ENCODE results near the gene MED12L. TPM values are rescaled to one million over a fixed set of nuclear protein-coding genes. Genes with fewer than 3 reads are reported as not detected.

Gene MED12L
- total RNA-seq, 2 donors from 2014 or later, result 4.4 to 5.8 TPM

- Mint-ChIP-seq H3K4me3 (no peak overlapping the region), H3K36me3 (ENCODE audit: insufficient read depth in 2 of 2) (no peaks in the 10 kb centered on the region), H3K9me3 (no peaks in the 10 kb centered on the region), H3K4me1 (ENCODE audit: low read depth) (no peaks in the 10 kb centered on the region), H3K27me3 (ENCODE audit: low read depth) (no peaks in the 10 kb centered on the region), H3K27ac (no peak overlapping the region)
- no peak for ATAC-seq (replicated peaks in 1 of 2)
- no peak for DNase-seq
Observed at GRCh38 chr3:151421938-151422337, 336.5 kb downstream of the MED12L start.

DNA sequence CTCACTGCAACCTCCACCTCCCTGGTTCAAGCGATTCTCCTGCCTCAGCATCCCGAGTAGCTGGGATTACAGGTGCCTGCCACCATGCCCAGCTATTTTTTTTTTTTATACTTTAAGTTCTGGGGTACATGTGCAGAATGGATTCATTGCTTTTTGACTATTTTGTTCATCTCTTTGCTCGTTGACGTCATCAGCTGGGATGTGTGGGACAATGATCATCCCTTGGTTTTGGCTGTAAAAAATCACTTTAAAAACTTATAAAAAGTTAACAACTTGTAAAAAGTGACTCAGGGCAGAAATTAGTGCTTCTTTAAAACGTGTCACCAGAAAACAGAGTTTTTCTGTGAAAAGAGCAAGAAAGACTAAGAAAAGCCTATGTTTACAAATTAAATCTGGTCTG is 337.6 kb downstream of the MED12L start:
- Mint-ChIP-seq H3K27ac (no peak overlapping the region), H3K9me3 (no peaks in the 10 kb centered on the region), H3K4me1 (ENCODE audit: low read depth) (no peaks in the 10 kb centered on the region), H3K36me3 (ENCODE audit: insufficient read depth in 2 of 2) (no peaks in the 10 kb centered on the region), H3K27me3 (ENCODE audit: low read depth) (no peaks in the 10 kb centered on the region), H3K4me3 (no peak overlapping the region)
- ATAC-seq (replicated peaks in 1 of 2) (no peak), DNase-seq (no peak)

GRCh38 chr3:151425627-151426340 is 340.3 kb downstream of the MED12L start:
- Mint-ChIP-seq H3K27ac (no peak overlapping the region), H3K9me3 (peaks cover 0 to under 1% of the 10 kb centered on the region in 2 donors), H3K4me3 (no peak overlapping the region), H3K36me3 (ENCODE audit: insufficient read depth in 2 of 2) (peaks cover 0 to under 1% of the 10 kb centered on the region in 2 donors), H3K4me1 (ENCODE audit: low read depth) (no peaks in the 10 kb centered on the region), H3K27me3 (ENCODE audit: low read depth) (no peaks in the 10 kb centered on the region)
- no peak for ATAC-seq (replicated peaks in 1 of 2)
- no peak for DNase-seq

DNA sequence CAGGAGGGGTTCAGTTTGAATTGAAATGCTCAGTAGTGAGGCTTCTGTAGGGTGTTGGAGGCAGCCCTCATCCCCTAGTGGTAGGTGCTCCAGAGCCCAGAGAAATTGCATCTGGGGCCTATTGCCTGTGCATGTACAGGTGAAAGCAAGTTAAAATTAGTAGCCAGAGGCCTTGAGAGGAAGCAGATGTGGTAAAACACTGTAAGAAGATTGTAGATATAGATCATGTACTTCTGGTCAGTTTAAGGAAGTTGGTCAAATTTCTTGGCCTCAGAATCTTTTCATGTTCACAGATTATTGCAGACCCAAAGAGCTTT is 340.8 kb downstream of the MED12L start:
- H3K27ac Mint-ChIP-seq, result no peak overlapping the region
- DNase-seq (no peak), ATAC-seq (replicated peaks in 1 of 2) (no peak)
- H3K4me3 Mint-ChIP-seq, result no peak overlapping the region
- H3K4me1 Mint-ChIP-seq (ENCODE audit: low read depth), result no peaks in the 10 kb centered on the region
- H3K27me3 Mint-ChIP-seq (ENCODE audit: low read depth), result no peaks in the 10 kb centered on the region
- H3K36me3 Mint-ChIP-seq (ENCODE audit: insufficient read depth in 2 of 2), result peaks cover 0 to 2% of the 10 kb centered on the region in 2 donors
- H3K9me3 Mint-ChIP-seq, result peaks cover 0 to 1% of the 10 kb centered on the region in 2 donors

DNA sequence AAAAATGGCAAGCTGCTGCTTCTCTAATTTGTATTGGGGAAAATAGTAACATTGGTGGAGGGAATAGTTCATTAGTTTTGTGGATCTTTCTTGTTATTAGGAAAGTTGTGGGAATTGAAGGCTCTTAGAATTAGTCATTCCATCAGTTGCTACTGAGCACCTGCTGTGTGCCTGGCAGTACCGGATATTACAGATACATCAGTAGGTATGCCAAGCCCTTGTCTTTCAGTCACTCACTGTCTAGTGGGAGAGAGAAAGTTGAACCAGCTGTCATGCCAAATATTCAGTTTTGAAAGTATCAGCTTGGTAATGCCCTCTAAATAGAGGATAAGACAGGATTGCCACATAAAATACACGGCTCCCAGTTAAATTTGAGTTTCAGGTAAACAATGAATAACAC is 342.9 kb downstream of the MED12L start:
- H3K36me3 Mint-ChIP-seq (ENCODE audit: insufficient read depth in 2 of 2), result peaks cover 0 to 2% of the 10 kb centered on the region in 2 donors
- H3K4me3 Mint-ChIP-seq, result no peak overlapping the region
- H3K4me1 Mint-ChIP-seq (ENCODE audit: low read depth), result no peaks in the 10 kb centered on the region
- H3K27me3 Mint-ChIP-seq (ENCODE audit: low read depth), result no peaks in the 10 kb centered on the region
- no peak overlapping the region for H3K27ac Mint-ChIP-seq
- DNase-seq, result no peak
- H3K9me3 Mint-ChIP-seq, result peaks cover 0 to 1% of the 10 kb centered on the region in 2 donors
- ATAC-seq (replicated peaks in 1 of 2), result no peak

DNA sequence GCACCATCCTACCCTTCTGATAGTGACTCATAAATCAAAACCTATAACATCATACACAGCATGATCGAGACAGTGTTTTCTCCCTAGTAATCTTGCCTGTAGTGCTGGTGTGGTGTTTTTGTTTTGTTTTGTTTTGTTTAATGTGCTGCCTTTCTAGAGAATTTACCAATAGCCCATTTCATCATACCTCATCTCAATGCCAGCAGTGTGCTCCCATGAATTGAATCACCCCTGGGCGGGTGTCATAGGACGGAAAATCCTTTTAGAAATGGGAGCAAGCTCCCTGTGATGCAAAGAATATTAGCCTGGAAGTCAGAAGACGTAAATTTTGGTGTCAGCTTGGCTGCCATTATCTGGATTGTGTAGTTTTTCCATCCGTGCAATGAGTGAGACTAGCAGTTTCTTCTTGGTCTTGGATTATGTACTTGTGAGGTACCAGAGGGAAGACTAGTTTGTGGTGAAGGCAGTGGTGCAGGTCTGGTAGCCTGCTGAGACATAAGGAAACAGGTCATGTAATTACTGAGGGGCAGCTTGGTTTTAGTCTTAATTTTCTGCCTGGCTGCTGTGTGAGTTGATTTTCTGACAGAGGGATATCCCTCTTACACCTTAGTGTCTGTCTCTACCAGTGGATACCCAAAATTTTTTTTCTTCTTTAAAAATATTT is 345.5 kb downstream of the MED12L start:
- Mint-ChIP-seq H3K9me3 (peaks cover 0 to 1% of the 10 kb centered on the region in 2 donors), H3K27me3 (ENCODE audit: low read depth) (no peaks in the 10 kb centered on the region), H3K4me3 (no peak overlapping the region), H3K27ac (no peak overlapping the region), H3K36me3 (ENCODE audit: insufficient read depth in 2 of 2) (peaks cover 0 to 2% of the 10 kb centered on the region in 2 donors), H3K4me1 (ENCODE audit: low read depth) (no peaks in the 10 kb centered on the region)
- peak in 1 of 2 donors; percentile 53 for ATAC-seq (replicated peaks in 1 of 2)
- DNase-seq, result no peak

DNA sequence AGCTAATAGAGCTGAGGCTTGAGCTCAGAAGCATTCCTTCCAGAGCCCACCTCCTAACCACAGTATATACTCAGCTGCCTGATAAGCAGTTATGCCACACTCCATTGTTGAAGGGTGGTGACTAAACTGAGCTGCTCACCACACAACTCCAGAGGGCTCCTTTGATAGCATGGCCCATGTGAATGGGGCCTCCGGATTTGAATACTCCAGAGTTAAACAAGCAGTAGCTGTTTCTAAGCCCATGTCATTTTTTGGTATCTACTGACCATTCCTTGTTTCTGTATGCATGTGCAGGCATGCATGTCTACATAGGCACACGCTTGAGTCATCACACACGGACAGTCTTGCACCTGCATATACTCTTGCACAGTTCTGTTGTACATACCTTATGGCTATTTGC is 346.5 kb downstream of the MED12L start:
- no peak for ATAC-seq (replicated peaks in 1 of 2)
- Mint-ChIP-seq H3K27ac (no peak overlapping the region), H3K9me3 (peaks cover 0 to 1% of the 10 kb centered on the region in 2 donors)

DNA sequence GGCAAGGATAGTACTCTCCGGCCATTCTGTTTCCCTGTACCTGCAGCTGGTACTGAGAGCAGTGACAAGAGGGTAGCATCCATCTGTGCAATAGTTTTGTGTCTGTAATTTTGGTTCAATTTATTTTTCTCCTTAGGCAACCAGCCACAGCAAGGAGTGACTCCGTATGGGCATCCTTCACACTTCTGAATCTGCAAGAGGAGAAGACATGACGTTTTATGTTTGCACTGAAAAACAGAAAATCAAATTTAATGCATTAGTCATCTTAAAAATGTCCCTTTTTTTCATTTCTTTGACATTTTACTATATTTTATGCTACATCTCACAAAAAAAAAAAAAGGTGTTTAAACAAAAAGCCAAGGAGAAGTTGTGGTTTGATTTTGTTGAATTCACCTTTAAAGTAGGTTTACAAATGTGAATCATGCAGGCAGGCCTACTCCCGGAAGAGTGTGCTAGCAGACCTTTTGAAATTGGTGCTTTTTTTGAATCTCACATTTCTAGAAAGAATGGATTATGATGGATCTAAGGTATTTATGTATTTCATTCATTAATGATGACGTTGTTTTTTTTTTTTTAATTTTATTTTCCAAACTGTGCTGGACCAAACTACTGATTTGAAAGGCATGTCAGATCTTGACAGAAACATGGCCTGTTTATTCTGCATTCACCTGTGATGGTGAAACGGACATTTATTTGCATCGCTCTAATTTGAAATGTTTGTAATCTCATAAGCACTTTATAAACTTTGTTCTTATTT is 347.3 kb downstream of the MED12L start:
- DNase-seq (no peak), ATAC-seq (replicated peaks in 1 of 2) (no peak)
- peaks cover 0 to 1% of the 10 kb centered on the region in 2 donors for H3K9me3 Mint-ChIP-seq
- H3K27me3 Mint-ChIP-seq (ENCODE audit: low read depth), result no peaks in the 10 kb centered on the region
- no peak overlapping the region for H3K27ac Mint-ChIP-seq
- H3K4me1 Mint-ChIP-seq (ENCODE audit: low read depth), result no peaks in the 10 kb centered on the region
- H3K36me3 Mint-ChIP-seq (ENCODE audit: insufficient read depth in 2 of 2), result peaks cover 0 to 2% of the 10 kb centered on the region in 2 donors
- H3K4me3 Mint-ChIP-seq, result no peak overlapping the region

More for the DNA sequence above, 346.5 kb downstream of the MED12L start:
- Mint-ChIP-seq H3K4me3 (no peak overlapping the region), H3K36me3 (ENCODE audit: insufficient read depth in 2 of 2) (peaks cover 0 to 2% of the 10 kb centered on the region in 2 donors), H3K4me1 (ENCODE audit: low read depth) (no peaks in the 10 kb centered on the region), H3K27me3 (ENCODE audit: low read depth) (no peaks in the 10 kb centered on the region)
- DNase-seq, result no peak

DNA sequence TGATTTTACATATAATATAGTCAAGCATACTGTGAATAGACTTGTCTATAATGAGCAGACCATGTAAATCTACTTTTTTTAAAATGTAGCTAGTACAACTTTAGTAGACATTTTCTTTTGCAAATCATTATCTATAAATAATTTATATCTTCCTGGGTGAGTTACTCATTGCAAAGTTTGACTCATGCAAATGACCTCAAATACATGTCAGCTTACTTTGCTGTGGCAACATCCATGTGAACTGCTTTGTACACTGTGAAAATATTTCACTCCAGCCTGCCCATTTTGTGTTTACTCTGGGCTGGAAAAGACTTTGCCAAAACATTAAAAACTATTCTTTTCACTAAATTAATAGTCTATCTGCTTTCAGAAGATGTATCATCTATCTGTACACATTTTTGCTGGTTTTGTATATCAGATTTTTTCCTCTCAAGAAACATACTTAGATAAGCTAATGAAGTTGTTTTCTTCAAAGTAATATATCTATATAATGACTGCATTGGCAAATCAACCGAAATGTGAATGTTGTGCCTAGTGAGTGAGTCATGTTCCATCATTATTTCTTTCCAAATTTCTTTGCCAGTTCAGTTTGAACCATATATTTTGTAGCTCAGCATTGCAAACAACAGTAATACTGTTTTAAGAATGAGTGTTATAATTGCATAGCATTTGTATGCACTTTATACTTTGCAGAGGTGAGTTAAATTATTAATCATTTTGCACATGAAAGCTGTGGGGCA is 348.9 kb downstream of the MED12L start:
- ATAC-seq (replicated peaks in 1 of 2) (no peak), DNase-seq (no peak)
- Mint-ChIP-seq H3K36me3 (ENCODE audit: insufficient read depth in 2 of 2) (peaks cover 0 to 2% of the 10 kb centered on the region in 2 donors), H3K9me3 (peaks cover 0 to 1% of the 10 kb centered on the region in 2 donors), H3K27ac (no peak overlapping the region), H3K27me3 (ENCODE audit: low read depth) (no peaks in the 10 kb centered on the region), H3K4me3 (no peak overlapping the region), H3K4me1 (ENCODE audit: low read depth) (no peaks in the 10 kb centered on the region)

DNA sequence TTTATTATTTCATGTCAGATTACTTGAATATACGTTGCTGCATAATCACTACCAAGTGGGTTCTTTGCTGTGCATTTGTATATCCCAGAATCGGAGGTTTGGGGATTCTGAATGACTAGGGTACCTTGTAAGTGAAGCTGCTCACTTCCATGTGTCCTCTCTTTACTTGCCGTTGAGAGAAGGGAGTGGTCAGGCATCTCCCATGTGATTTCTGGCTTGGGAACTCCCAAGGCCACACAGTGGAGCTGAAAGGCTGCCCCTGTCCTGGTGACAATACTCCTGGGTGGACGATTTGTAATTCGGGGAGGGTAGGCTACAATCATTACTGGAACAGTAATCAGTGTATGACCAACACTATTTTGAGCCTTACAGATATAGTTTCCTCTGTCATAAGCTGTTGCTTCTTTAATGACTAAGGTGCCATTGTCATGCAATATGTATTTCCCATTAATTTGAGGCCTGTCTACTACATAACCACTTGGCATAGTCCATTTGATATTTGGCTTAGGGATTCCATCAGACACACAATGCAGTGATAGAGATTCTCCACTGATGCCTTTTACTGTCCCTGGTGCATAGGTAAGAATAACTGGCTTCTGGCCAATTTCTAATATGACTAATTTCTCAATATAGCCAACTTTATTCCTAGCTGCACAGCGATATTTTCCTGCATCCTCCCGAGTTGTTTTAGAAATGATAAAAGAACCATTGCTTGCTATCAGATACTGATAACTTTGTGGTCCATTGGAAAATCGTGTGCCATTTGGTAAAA is 351.4 kb downstream of the MED12L start:
- no peaks in the 10 kb centered on the region for H3K9me3 Mint-ChIP-seq
- ATAC-seq (replicated peaks in 1 of 2), result no peak
- no peak overlapping the region for H3K27ac Mint-ChIP-seq
- no peak for DNase-seq
- no peak overlapping the region for H3K4me3 Mint-ChIP-seq
- no peaks in the 10 kb centered on the region for H3K4me1 Mint-ChIP-seq (ENCODE audit: low read depth)
- no peaks in the 10 kb centered on the region for H3K27me3 Mint-ChIP-seq (ENCODE audit: low read depth)
- H3K36me3 Mint-ChIP-seq (ENCODE audit: insufficient read depth in 2 of 2), result no peaks in the 10 kb centered on the region

- Mint-ChIP-seq H3K9me3 (no peaks in the 10 kb centered on the region), H3K27me3 (ENCODE audit: low read depth) (no peaks in the 10 kb centered on the region), H3K27ac (no peak overlapping the region), H3K36me3 (ENCODE audit: insufficient read depth in 2 of 2) (no peaks in the 10 kb centered on the region), H3K4me3 (no peak overlapping the region), H3K4me1 (ENCODE audit: low read depth) (no peaks in the 10 kb centered on the region)
- DNase-seq (no peak), ATAC-seq (replicated peaks in 1 of 2) (no peak)
Observed at GRCh38 chr3:151437906-151438305, 352.4 kb downstream of the MED12L start.

GRCh38 chr3:151439652-151440125 is 354.2 kb downstream of the MED12L start:
- DNase-seq (peak; percentile 5 to 11), ATAC-seq (replicated peaks in 1 of 2) (peak; percentile 55 to 58)
- Mint-ChIP-seq H3K9me3 (no peaks in the 10 kb centered on the region), H3K4me1 (ENCODE audit: low read depth) (no peaks in the 10 kb centered on the region), H3K27me3 (ENCODE audit: low read depth) (no peaks in the 10 kb centered on the region), H3K36me3 (ENCODE audit: insufficient read depth in 2 of 2) (no peaks in the 10 kb centered on the region), H3K4me3 (no peak overlapping the region), H3K27ac (no peak overlapping the region)

All from activated T-cell treated with anti-CD3 and anti-CD28 coated beads, Interleukin-2, amount 50 U/mL, for 72 hours (primary cell).